Amniotic stem cell (primary cell): ENCODE measurements around the gene RNU4-1.
"Not testable (repeated sequence)": the region's sequence is repeated elsewhere in the genome, so short reads cannot be mapped to it uniquely, and the experiment has no call there.

Source experiments
- DNase-seq: peaks from one replicate; lab custom pipeline; 2025; lab: John Stamatoyannopoulos, UW

RNU4-1 gene

DNA sequence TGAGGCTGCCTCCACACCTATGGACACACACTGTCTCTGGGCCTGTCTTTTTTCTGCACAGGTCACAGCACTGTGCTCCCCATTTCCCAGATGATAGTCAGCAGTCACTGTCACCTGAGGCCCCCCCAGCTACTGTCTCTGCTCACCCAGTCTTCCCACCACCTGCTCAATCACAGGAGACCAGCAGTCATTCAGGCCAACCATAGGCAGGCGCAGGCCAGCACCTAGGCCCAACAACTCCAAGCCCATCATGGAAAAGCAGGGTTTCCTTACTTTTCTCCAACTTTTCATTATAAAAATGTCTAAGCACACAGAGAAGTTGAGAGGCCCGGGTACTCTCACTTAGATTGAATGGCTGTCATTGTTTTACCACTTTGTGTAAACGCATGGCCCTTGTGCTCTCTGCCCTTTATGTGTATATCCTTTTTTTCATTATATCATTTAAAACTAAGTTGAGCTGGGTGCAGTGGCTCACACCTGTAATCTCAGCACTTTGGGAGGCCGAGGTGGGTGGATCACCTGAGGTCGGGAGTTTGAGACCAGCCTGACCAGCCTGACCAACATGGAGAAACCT, 34.6 kb downstream of the RNU4-1 start:
- no peak for DNase-seq

DNA sequence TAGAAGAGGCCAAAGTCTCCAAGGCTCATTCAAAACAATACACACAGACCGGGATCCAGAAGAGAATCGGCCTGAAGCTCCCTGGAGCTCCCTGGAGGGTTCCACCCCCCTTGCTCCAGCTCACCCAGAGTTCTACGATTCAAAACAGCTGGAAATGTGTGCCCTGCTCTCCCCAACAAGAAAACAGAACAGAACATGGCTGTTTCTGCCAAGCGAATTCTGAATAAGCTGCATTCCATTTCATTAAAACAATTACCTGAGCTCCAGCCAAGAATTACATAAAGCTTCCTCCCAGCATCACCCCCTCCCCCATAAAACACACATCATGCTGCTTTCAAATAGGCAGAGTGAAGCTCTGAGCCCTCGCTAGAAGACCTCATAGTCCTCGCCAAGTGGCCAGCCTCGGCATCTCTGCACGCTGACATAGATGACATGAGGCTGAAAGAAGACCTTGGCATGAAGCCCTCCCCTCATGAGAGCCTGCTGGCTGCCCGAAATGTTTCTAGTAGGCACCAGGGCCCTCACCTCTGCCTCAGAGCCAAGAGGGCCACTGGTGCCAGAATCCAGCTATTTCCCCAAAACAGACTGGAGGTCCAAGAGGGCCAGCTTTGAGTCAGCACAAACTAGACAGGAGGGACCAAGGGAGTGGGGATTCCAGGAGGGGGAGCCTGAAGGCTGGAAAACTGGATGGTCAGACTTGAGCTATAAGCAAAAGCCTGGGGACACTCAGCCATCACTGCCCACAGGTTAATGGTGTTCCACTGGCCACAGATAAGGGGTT, 35.8 kb downstream of the RNU4-1 start:
- peak; percentile 81 for DNase-seq

DNA sequence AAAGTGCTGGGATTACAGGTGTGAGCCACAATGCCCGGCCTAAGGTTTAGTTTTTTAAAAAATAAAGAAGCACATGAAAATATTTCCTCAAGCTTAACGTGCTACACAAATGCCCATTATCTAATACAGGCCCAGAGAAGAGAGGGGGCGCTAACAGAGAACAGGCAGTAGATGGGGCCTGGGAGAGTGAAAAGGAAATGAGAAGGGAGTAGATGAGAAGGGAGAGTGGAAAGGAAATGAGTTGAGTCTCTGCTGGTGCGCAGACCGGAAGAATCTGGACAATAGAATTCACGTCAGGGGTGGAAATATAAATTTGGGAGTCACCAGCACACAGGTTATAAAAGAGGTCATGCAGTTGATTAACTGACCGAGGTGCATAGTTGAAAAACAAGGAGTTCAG, 38.2 kb downstream of the RNU4-1 start:
- no peak for DNase-seq

DNA sequence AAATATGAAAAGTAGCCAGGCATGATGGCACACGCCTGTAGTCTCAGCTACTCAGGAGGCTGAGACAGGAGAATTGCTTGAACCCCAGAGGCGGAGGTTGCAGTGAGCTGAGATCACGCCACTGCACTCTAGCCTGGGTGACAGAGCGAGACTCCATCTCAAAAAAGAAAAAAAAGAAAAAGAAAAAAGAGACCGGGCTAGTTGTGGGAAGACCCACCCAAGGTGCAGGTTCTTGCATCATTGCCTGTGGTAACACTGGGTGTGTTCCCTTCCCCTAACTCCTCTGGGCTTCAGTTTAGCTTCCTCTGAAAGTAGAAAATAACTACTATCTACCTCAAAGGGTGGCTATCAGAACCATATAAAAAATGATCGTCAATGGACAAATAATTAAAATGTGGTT, 39.7 kb downstream of the RNU4-1 start:
- DNase-seq: not testable (repeated sequence)

DNA sequence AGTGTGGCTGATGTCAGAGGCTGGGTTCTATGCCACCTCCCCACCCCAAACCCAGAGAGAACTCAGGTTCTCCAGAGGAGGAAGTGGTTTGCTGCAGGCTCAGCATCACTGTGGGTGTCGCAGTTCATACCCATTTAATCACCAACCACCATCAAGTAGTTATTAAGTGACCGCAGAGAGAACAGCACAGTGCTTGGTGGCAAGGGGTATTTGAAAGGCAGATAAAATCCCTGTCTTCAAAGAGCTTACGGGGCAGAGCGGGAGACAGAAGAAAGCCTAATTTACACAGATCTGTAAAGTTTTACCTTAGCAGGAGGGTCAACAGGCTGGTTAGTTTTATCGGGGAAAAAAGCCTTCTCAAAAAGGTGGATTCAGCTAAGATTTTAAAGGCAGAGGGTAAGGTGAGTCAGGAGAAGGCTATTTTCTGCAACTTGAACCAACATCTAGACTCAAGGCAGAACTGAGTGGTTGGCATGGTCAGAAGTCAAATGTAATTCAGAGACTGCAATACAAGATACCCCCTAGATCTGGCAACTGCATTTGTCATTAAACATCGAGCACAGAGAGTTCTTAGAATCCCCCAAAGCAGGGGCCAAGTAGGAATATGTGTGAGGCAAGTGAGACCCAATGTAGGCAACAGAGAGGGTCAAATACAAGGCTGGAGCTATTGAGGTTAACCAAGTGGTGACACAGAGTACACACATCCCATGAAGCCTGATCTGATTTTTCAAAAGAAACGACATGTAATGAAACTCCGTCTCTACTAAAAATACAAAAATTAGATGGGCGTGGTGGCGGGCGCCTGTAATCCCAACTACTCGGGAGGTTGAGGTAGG, 40.7 kb downstream of the RNU4-1 start:
- DNase-seq: no peak

DNA sequence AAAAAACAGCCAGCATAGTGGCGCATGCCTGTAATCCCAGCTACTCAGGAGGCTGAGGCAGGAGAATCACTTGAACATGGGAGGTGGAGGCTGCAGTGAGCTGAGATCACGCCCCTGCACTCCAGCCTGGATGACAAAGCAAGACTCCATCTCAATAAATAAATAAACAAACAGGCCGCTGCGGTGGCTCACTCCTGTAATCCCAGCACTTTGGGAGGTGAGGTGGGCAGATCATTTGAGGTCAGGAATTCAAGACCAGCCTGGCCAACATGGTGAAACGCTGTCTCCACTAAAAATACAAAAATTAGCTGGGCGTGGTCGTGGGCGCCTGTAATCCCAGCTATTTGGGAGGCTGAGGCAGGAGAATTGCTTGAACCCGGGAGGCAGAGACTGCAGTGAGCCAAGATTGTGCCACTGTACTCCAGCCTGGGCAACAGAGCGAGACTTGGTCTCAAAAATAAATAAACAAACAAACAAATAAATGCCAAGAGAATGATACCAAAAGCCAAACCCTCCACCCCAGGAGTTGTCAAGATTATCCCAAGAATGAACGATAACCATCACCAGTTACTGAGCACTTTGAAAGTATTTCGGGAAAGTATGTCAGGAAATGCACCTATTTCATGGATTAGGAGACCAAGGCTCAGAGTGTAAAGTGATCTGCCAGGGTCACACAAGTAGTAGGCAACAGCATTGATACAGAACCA, 41.5 kb downstream of the RNU4-1 start:
- DNase-seq: not testable (repeated sequence)

DNA sequence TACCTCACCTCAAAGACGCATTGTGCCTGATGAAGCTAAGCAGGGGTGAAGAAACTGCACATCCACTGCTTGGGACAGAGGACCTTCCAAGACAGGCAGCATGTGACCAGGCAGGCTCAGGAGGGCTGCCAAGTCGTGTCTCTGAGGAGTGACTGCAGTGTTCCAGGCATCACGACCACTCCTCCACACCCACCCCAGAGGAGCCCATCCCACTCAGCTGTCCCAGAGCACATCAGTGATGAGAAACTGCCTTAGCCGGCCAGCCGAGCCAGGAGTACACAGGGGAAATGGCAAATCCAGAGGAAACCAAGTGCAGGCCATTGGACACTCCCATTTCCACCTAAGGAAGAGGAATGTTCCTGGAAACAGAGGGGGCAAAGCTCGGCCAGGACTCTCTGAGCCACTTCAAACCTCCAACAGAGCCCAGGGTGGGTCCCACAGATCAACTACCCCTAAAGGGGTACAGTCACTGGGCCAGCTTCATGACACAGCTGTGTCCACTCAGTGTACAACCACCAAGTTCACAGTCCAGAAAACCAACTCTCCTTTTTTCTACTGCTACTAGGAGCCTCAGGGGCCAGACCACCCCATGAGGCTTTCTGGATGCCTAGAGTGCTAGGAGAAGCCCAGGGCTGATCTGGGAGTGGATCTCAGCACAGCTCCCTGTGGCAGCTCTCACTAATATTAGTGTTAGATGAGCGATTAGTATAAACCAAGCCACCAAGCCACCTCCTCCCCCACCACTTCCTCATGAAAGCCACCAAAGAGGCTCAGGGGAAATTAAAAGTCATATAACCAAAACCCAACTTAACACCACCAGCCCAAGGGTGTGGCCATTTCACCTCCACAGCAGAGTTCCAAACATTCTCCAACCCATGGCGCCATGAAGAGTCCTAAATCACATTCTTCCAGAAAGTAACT, 42.9 kb downstream of the RNU4-1 start:
- DNase-seq: no peak

DNA sequence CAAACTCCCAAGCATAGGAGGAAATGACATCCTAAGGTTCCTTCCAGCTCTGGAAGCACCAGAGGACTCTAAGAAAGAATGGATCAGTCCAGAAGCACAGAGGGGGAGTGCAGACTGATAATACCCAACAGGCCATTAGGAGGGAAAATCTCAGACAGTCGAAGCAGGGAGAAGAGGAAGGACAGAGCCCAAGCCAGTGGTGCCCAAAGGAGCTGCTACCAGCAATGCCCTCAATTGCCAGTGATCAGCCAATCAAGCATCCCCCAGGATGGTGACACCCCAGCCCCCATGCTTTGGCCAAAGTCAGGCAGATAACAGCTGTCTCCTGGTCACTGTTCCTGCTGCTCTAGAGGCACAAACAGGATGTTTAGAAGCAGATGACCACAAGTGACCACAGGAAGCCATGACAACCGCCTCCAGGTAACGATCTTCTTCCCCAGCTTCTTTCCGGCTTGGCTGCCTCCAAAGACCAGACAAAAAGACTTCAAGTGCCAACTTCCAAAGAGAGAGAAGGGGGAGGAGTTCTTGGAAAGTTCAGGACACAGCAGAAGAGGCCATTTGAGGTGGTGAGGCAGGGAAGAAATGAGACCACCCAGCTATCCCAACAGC, 43.7 kb downstream of the RNU4-1 start:
- DNase-seq: no peak

DNA sequence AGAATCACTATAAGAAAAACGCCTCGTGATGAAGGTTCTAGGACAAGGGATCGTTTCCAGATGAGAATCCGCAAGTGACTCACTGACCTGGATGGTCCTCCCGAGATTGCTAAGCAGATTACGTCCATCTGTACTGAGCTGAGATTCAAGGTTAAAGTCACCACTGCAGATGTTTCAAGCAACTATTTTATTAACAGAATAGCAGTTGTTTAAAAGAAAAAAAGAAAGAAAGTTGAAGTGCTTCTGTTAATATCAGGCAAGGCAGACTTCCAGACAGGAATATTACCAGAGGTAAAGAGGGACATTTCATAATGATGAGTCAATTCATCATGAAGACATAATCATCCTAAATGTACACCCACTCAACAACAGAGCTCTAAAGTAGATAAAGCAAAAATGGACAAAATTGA, 45.4 kb downstream of the RNU4-1 start:
- DNase-seq: no peak

DNA sequence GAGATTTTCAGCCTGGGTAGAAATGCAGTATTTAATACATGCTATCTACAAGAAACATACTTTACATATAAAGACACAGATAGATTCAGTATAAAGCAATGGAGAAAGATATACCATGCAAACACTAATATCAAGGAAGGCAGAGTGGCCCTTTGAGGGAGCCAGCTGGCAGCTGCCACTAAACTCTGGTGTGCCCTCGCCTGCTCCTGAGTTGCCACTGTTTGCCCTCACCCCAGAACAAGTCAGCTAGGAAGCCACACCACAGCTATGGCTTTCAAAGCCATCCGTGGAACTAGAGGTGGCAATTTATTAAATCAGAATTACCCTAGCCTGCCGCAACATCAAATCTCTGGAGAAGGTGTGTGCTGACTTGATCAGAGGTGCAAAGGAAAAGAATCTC, 45.9 kb downstream of the RNU4-1 start:
- DNase-seq: no peak

DNA sequence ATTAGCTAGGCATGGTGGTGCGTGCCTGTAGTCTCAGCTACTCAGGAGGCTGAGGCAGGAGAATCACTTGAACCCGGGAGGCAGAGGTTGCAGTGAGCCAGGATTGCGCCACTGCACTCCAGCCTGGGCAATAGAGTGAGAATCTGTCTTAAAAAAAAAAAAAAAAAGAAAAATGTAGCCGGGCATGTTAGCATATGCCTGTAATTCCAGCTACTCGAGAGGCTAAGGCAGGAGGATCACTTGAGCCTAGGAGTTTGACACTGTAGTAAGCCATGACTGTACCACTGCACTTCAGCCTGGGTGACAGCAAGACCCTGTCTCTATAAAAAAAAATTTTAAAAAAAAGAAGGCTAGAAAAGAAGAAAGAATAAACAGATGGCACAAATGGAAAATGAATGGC, 46.3 kb downstream of the RNU4-1 start:
- DNase-seq: not testable (repeated sequence)
